Measurements from ENCODE around the gene PER1. TPM values are rescaled to one million over a fixed set of nuclear protein-coding genes. Genes with fewer than 3 reads are reported as not detected.

PER1 gene
- total and polyA plus RNA-seq, 9 of the 15 experiments (the other 6 are each of a cell fraction or from before 2014, with no cell fraction given), result 0.13 to 26.0 (median 3.4) TPM

DNA sequence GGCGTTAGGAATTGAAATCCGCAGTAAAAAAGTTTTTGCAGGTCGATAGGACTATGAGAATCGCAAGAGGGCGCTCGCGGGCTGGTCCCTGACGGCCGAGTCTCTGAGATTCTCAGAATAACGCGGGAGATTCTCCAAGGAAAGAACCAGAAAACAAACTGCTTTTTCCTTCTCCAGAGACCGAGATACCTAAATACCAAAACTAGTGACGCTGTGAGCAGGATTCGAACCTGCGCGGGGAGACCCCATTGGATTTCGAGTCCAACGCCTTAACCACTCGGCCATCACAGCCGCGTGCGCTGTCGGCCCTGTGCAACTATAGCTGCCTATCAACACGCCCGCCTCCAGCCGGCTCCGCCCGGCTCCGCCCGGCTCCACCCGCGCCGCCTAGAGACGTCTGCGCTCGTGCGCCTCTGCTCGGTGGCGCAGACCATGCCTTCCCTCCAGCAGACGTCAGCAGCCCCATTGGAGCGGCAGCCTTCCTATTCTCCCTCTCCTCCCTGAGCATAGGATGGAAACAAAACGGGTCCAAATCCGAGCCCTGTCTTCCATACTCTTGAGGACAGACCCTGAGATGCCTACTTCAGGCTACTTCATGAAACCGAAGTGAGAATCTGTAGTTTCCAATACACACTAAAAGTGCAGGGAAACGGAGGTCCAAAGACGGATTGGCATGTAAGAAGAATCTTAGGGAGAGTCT lies 13.4 kb downstream of the PER1 start:
- peak; percentile 95 for ATAC-seq
- ChIA-PET CTCF (ENCODE audit: low intra/inter-chr PET ratio) (interaction anchor here (0.6 to 1.4 kb wide), 4 partner anchors 18 to 98 kb away, joined by 3 to 4 read pairs (median 4); no protein-coding TSS in a partner anchor), POLR2A (interaction anchor here (0.6 to 3.3 kb wide), 9 partner anchors 9 to 82 kb away, joined by 3 to 19 read pairs (median 4); partner anchors contain the start of gene AURKB)
- intact Hi-C loops (cut with micrococcal nuclease) (loop anchor here (1.0 to 5.0 kb wide), 6 partner anchors 17 to 163 kb away; no protein-coding TSS in a partner anchor), in situ Hi-C loops (cut with MboI) (no loop called here)
- Histone ChIP-seq H3K9ac (ENCODE audit: insufficient read depth in 1 of 2, low read depth in 2 of 2, low read length in 2 of 2) (peak overlapping the region; percentile 43 to 86), H4K20me1 (replicated peaks; ENCODE audit: control insufficient read depth, insufficient read depth, low read length) (0 out of 2 replicates have a peak, but pooled peaks cover 2% of the 10 kb centered on the region), H3K36me3 (ENCODE audit: control insufficient read depth, insufficient read depth, low read length) (peaks cover 33% of the 10 kb centered on the region; the same call in 1 of the 3 replicates), H3K9me3 (replicated peaks; ENCODE audit: control insufficient read depth, insufficient read depth, low read depth, low read length) (no peaks in the 10 kb centered on the region), H2AFZ (ENCODE audit: low read depth, low read length) (peak overlapping the region; percentile 90), H3K4me1 (replicated peaks in 1 of 2; ENCODE audit: control insufficient read depth in 2 of 2, insufficient read depth in 2 of 2, low read length in 2 of 2) (peaks cover 6 to 28% of the 10 kb centered on the region in 2 experiments; a peak in 4 of 5 replicates), H3K9me1 (ENCODE audit: control insufficient read depth, insufficient read depth, low read length) (no peaks in the 10 kb centered on the region), H3K4me2 (ENCODE audit: insufficient read depth, low read length) (peak overlapping the region; percentile 92), H3K4me3 (peak overlapping the region; percentile 59), H3K27me3 (ENCODE audit: control insufficient read depth in 2 of 2, insufficient read depth in 2 of 2, low read length in 2 of 2) (no peaks in the 10 kb centered on the region), H3K79me2 (ENCODE audit: control insufficient read depth, insufficient read depth, low read length) (no peaks in the 10 kb centered on the region), H3K27ac (ENCODE audit: extremely low read depth, low read depth, low read length) (peak overlapping the region; percentile 95)
- BruUV-seq (replicated peaks), result no TSS peak
- peak; percentile 73 to 94 (median 77) for DNase-seq (ENCODE audit: extremely low read depth in 1 of 4, low spot score in 3 of 4)
- under 1% methylated on average over 26 of the region's 46 CpGs for WGBS (ENCODE audit: insufficient coverage, low coverage, missing lambda C conversion rate)
- FAIRE-seq, result peak; percentile 97
- no peak for TF ChIP-seq ZNF282 (CRISPR knock-in tag; IDR thresholded peaks at IDR 0.05)
- no peak for TF ChIP-seq POLR2AphosphoS2 (IDR thresholded peaks at IDR 0.05; ENCODE audit: low read length)
- no peak for TF ChIP-seq THRAP3 (IDR thresholded peaks at IDR 0.05; ENCODE audit: borderline replicate concordance)
- peak; percentile 80 for TF ChIP-seq CTBP1 (IDR thresholded peaks at IDR 0.05; ENCODE audit: borderline replicate concordance)
- no peak for TF ChIP-seq E2F4 (CRISPR knock-in tag; IDR thresholded peaks at IDR 0.05; ENCODE audit: low read depth)
- TF ChIP-seq BACH1 (tag; IDR thresholded peaks at IDR 0.05), result peak; percentile 61; the same call in 1 of the 2 replicates
- no peak for TF ChIP-seq KLF1 (tag; IDR thresholded peaks at IDR 0.05)
- TF ChIP-seq KAT7 (CRISPR knock-in tag; IDR thresholded peaks at IDR 0.05; ENCODE audit: borderline replicate concordance), result peak; percentile 89; the same call in 1 of the 2 replicates
- TF ChIP-seq, protein P1, sequence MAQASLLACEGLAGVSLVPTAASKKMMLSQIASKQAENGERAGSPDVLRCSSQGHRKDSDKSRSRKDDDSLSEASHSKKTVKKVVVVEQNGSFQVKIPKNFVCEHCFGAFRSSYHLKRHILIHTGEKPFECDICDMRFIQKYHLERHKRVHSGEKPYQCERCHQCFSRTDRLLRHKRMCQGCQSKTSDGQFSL (CRISPR knock-in tag; IDR thresholded peaks at IDR 0.05), result no peak
- TF ChIP-seq, protein P1 (tag; IDR thresholded peaks at IDR 0.05), result no peak
- peak; percentile 12 for TF ChIP-seq ZFP36 (IDR thresholded peaks at IDR 0.05; ENCODE audit: low read depth, low read length, partially characterized antibody)
- TF ChIP-seq XRCC3 (IDR thresholded peaks at IDR 0.05), result no peak
- no peak for TF ChIP-seq CBX1 (IDR thresholded peaks at IDR 0.05; ENCODE audit: low read depth)
- TF ChIP-seq NR3C1 (CRISPR knock-in tag; IDR thresholded peaks at IDR 0.05), result no peak; the same call in 1 of the 2 replicates
- TF ChIP-seq ATF1 (CRISPR knock-in tag; IDR thresholded peaks at IDR 0.05), result peak; percentile 65
- TF ChIP-seq ATF1 (tag; IDR thresholded peaks at IDR 0.05), result peak; percentile 93
- no peak for TF ChIP-seq ZNF445 (CRISPR knock-in tag; IDR thresholded peaks at IDR 0.05; ENCODE audit: low read depth)
- TF ChIP-seq BRF1 (IDR thresholded peaks at IDR 0.05; ENCODE audit: borderline replicate concordance, extremely low read depth, insufficient read length), result peak; percentile 32
- TF ChIP-seq RHOXF2B (CRISPR knock-in tag; conservative IDR thresholded peaks at IDR 0.05), result no peak
- no peak for TF ChIP-seq ZNF76 (CRISPR knock-in tag; IDR thresholded peaks at IDR 0.05; ENCODE audit: borderline replicate concordance)
- no peak for TF ChIP-seq RBM25 (IDR thresholded peaks at IDR 0.05; ENCODE audit: low read depth, low read length, severe bottlenecking)
- no peak for TF ChIP-seq CAMTA2 (CRISPR knock-in tag; conservative IDR thresholded peaks at IDR 0.05)
- no peak for TF ChIP-seq ARID1B (IDR thresholded peaks at IDR 0.05)
- no peak for TF ChIP-seq SMARCA5 (IDR thresholded peaks at IDR 0.05)

Measured in K562 (cell line).